Activated effector memory CD4-positive, alpha-beta T cell treated with anti-CD3 and anti-CD28 coated beads, Interleukin-2, amount 50 U/mL, for 16 hours (primary cell): ENCODE measurements around the gene ROCK2.

Experiments
- DNase-seq: peaks from one replicate; pipeline ENCODE4 v3.0.0-alpha.2; 2020

The ROCK2 gene

GRCh38 chr2:11224887-11225286 is 119.5 kb downstream of the ROCK2 start:
- DNase-seq: no peak

GRCh38 chr2:11222845-11223244 is 121.6 kb downstream of the ROCK2 start:
- no peak for DNase-seq

- DNase-seq: no peak
Observed at GRCh38 chr2:11220445-11220844, 124.0 kb downstream of the ROCK2 start.

- no peak for DNase-seq
Observed at GRCh38 chr2:11215407-11215806, 129.0 kb downstream of the ROCK2 start.

GRCh38 chr2:11214770-11215169 is 129.7 kb downstream of the ROCK2 start:
- DNase-seq: no peak

GRCh38 chr2:11213975-11214374 is 130.5 kb downstream of the ROCK2 start:
- DNase-seq: no peak

- DNase-seq: no peak
Observed at GRCh38 chr2:11213090-11213638, 131.3 kb downstream of the ROCK2 start.

- DNase-seq: no peak
Observed at GRCh38 chr2:11212645-11213044, 131.8 kb downstream of the ROCK2 start.

- DNase-seq: no peak
Observed at GRCh38 chr2:11208083-11208482, 136.4 kb downstream of the ROCK2 start.

GRCh38 chr2:11203480-11203879 is 141.0 kb downstream of the ROCK2 start:
- no peak for DNase-seq

GRCh38 chr2:11201969-11202368 is 142.5 kb downstream of the ROCK2 start:
- DNase-seq: no peak

- no peak for DNase-seq
Observed at GRCh38 chr2:11200651-11201050, 143.8 kb downstream of the ROCK2 start.

- DNase-seq: no peak
Observed at GRCh38 chr2:11196246-11196645, 148.2 kb downstream of the ROCK2 start.

GRCh38 chr2:11187731-11188130 is 156.7 kb downstream of the ROCK2 start:
- no peak for DNase-seq

- DNase-seq: no peak
Observed at GRCh38 chr2:11187083-11187619, 157.3 kb downstream of the ROCK2 start.

- no peak for DNase-seq
Observed at GRCh38 chr2:11186145-11186544, 158.3 kb downstream of the ROCK2 start.

GRCh38 chr2:11182951-11183350 is 161.5 kb downstream of the ROCK2 start:
- no peak for DNase-seq

GRCh38 chr2:11180653-11181052 is 163.8 kb downstream of the ROCK2 start:
- DNase-seq: no peak

GRCh38 chr2:11179899-11180298 is 164.5 kb downstream of the ROCK2 start:
- DNase-seq: no peak

GRCh38 chr2:11179196-11179595 is 165.2 kb downstream of the ROCK2 start:
- no peak for DNase-seq

GRCh38 chr2:11177871-11178690 is 166.4 kb downstream of the ROCK2 start:
- DNase-seq: no peak

GRCh38 chr2:11175293-11175795 is 169.1 kb downstream of the ROCK2 start:
- no peak for DNase-seq

- no peak for DNase-seq
Observed at GRCh38 chr2:11174222-11174621, 170.2 kb downstream of the ROCK2 start.

- DNase-seq: no peak
Observed at GRCh38 chr2:11169333-11169732, 175.1 kb downstream of the ROCK2 start.
